ENCODE measurements around the gene SIGLEC10.
"Not testable (repeated sequence)": the region's sequence is repeated elsewhere in the genome, so short reads cannot be mapped to it uniquely, and the experiment has no call there.

SIGLEC10 gene

DNA sequence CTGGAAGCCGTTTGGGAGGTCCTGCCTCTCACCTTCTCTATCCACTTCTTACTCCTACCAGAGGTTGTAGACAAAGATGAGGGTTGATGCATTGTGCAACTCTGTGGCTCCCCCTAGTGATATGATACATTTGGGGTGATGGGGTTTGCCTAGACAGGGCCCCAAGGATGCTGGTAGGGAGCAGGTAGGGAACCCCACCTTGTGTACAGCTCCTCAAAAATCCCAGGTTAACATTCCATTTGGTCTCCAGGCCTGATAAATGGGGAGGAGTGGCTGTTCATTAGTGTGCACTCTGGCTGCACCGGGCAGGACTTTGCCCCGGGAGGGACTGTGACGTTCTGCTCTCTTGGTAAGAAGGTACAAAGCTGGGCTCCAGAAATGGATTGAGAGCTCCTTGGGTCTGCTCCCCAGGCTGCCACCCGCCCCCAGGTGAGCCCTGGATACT, 21.6 kb upstream of the SIGLEC10 start:
- DNase-seq (ENCODE audit: low spot score): peak; percentile 25

GRCh38 chr19:51434456-51434855, 17.0 kb upstream of the SIGLEC10 start:
- no peak for DNase-seq (ENCODE audit: low spot score)

DNA sequence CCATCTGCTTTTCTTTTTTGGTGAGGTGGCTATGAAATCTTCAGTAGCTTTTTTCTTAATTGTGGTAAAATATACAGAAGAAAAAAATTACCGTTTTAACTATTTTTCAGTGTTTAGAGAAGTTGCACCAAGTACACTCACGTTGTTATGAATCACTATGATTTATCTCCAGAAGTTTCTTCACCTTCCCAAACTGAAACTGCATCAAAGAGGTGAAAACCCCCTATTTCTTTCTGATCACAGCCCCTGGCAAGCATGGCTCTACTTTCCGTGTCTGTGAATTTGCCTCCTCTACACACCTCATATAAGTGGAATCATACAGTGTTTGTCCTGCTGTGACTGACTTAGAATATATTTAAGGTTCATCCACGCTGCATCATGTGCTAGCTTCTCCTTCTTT, 15.6 kb upstream of the SIGLEC10 start:
- no peak for DNase-seq (ENCODE audit: low spot score)

- no peak for DNase-seq (ENCODE audit: low spot score)
Measured at GRCh38 chr19:51431124-51431523, 13.7 kb upstream of the SIGLEC10 start.

DNA sequence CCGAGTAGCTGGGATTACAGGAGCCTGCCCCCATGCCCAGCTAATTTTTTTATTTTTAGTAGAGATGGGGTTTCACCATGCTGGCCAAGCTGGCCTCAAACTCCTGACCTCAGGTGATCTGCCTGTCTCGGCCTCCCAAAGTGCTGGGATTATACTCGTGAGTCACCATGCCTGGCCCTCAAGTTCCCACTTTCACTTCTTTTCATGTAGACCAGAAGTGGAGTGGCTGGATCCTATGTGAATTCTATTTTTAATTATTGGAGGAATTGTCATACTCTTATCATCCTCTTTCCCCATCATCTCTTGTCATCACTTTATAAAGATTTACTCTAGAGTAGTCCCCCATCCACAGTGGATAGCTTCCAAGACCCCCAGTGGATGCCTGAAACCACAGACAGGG, 12.8 kb upstream of the SIGLEC10 start:
- DNase-seq (ENCODE audit: low spot score): no peak

DNA sequence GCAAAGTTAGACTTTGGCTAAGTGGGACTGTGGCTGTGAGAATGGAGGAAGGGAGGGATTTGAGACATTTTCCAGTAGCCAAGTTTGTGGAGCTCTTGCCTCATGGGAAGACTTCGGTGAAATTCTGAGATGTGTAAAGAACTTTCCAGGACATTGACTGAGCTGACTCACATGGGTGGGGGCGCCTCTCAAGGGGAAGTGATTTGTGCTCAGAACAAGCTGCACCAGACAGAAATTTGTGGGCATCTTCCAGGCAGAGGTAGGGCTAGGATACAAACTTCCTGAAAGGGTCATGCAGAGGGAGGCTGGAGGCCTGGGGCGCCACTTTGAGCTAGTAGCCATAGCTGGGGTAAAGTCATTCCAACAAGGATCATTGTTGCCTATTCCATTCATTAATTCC, 9.8 kb upstream of the SIGLEC10 start:
- no peak for DNase-seq (ENCODE audit: low spot score)

- DNase-seq (ENCODE audit: low spot score): peak; percentile 83
Measured at GRCh38 chr19:51422053-51422448, 4.6 kb upstream of the SIGLEC10 start.

DNA sequence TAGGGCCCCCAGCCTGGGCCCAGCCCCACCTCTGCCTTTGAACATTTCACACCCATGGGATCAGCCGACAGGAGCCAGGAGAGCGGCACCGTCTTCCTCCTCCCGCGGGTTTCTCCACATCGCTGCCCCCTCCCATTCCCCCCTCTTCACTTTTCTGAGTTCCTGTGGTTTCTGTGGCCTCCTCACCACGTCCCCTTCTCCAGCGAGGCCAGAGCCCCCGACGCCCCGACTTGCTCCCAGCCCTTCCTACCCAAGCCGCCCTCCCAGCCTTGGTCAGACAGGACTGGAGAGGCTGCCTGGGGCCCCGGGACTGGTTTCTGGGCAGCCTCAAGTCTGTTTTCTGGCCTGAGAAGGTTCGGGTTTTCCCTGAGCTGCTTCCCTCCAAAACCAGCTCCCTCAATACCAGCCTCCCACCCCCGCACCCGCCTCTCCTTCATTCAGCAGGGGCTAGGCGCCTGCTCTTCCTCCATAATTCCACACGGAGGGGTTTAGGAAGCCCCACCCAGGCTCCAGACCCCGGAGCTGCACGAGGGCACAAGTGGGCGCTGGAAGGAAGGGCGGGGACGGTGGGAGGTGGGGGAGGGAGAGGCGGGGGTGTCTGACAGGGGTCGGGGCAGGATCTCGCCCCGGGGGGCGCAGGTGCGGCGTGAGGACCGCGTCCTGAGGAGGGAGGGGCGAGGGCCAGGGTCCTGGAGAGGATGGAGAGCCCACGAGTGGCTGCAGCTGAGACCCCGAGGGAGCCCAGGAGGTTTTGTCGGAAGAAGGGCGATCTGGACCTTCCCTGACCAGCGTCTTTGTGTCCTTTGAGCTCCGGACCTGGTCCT, 4.0 kb upstream of the SIGLEC10 start:
- no peak for DNase-seq (ENCODE audit: low spot score)

GRCh38 chr19:51420511-51420910, 3.1 kb upstream of the SIGLEC10 start:
- DNase-seq (ENCODE audit: low spot score): not testable (repeated sequence)

DNA sequence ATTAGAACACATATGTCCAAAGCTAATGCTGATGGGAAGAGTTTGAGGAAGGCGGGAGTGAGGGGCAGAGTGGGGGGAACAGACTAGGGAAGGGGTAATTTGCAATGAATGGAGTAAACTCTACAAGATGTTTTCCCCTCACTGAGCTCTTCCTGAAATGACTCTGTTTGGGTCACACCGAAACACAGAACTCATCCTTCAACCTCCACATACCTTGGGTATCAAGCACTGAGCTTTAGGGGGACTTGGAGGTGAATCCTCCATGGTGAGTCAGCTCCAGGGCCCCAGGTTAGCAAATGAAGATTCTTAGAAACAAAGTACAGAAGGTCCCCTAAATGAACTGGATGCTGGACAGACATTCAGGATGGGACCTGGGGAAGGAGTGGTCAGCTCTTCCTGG, 1.3 kb upstream of the SIGLEC10 start:
- no peak for DNase-seq (ENCODE audit: low spot score)

DNA sequence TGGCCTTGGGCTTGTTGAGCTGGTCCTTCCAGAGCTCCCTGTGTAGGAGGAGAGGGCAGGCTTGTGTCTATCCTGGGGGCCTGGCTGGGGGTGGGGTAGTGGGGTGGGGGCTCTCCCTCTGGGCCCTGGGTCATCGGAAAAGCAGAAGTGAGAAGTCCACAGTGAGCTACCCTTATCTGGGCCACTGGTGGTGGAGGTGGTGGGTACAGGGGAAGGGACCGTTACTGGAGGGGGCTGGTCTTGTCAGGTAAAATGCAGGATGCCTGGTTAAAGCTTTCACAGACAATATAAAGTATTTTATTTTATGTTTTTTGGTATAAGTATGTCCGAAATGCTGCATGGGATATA, 342 bp upstream of the SIGLEC10 start:
- DNase-seq (ENCODE audit: low spot score): no peak

GRCh38 chr19:51416422-51416821, 1.0 kb downstream of the SIGLEC10 start:
- DNase-seq (ENCODE audit: low spot score): not testable (repeated sequence)

DNA sequence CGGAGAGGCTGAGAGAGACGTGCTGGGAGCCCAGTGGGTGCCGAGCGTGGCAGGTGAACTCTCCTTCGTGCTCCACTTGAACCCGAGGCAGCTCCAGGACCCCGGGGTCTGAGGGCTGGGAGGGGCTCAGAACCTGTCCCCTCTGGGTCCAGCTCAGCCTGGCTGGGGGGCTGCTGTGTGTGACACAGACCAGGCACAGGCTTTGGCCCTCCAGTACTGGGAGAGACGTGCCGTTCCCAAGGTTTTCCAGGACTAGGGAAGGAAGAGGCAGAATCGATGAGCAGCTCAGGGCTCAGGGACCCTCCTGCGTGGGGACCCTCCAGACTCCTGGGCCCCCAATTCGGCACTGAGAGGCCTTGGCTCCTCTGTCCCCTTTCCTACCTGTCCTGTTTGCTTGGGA, 2.3 kb downstream of the SIGLEC10 start:
- no peak for DNase-seq (ENCODE audit: low spot score)

GRCh38 chr19:51410950-51411748, 6.3 kb downstream of the SIGLEC10 start:
- DNase-seq (ENCODE audit: low spot score): no peak

GRCh38 chr19:51407511-51408131, 9.8 kb downstream of the SIGLEC10 start:
- DNase-seq (ENCODE audit: low spot score): peak; percentile 75

DNA sequence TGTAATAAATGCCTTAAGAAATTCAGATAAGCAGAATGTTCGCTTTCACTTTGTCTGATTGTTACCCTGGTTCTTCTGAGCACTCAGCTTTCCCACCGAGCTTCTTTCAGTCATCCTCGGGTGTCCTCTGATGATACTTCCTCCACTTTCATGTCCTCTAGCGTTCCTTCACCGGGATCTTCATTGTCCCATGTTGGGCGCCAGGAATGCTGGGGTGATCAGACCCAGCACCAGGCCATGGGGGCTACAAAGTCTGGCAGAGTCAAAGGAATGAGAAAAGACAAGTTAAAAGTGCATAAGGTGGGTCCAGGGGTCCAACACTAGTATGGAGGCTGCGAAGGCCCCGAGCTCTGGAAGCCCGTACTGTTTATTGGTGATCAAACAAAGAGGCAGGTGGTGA, 15.3 kb downstream of the SIGLEC10 start:
- DNase-seq (ENCODE audit: low spot score): no peak

DNA sequence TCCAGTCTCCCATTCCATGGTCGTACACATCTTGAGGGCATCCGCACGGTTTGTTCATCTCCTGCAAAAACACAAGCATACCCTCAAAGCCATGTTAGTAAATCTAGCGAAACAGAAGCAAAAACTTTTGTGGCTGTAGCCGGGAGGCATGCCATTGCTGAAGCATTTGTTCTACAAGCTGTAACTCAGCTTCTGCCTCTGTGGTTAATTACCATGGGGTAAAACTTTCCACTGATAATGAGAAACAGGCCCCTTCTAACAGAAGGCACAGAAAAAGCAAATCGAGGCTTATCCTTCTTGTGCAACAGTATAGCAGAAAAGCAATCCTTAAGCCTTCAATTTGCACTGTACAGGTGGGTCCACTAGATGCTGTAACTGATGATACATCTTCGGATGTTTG, 17.5 kb downstream of the SIGLEC10 start:
- DNase-seq (ENCODE audit: low spot score): not testable (repeated sequence)

- no peak for DNase-seq (ENCODE audit: low spot score)
Measured at GRCh38 chr19:51399231-51399630, 18.2 kb downstream of the SIGLEC10 start.

GRCh38 chr19:51398096-51398704, 19.2 kb downstream of the SIGLEC10 start:
- DNase-seq (ENCODE audit: low spot score): peak; percentile 68

DNA sequence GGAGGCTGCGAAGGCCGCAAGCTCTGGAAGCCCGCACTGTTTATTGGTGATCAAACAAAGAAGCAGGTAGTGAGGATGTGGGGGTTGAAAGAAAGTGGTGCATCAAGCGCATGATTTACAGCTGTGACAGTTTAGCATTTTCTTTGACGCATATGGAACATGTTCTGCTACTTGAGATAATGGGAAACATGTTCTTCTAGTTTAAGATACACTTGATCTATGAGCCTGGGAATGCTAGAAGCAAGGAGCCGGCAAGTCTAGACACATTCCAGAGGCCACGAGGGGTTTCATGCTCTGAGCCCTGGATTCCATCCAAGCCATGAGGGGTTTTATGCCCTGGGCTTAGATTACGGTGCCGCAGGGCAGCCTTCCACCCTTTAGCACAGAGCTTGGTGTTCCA, 20.0 kb downstream of the SIGLEC10 start:
- DNase-seq (ENCODE audit: low spot score): not testable (repeated sequence)

GRCh38 chr19:51396175-51396574, 21.3 kb downstream of the SIGLEC10 start:
- DNase-seq (ENCODE audit: low spot score): no peak

DNA sequence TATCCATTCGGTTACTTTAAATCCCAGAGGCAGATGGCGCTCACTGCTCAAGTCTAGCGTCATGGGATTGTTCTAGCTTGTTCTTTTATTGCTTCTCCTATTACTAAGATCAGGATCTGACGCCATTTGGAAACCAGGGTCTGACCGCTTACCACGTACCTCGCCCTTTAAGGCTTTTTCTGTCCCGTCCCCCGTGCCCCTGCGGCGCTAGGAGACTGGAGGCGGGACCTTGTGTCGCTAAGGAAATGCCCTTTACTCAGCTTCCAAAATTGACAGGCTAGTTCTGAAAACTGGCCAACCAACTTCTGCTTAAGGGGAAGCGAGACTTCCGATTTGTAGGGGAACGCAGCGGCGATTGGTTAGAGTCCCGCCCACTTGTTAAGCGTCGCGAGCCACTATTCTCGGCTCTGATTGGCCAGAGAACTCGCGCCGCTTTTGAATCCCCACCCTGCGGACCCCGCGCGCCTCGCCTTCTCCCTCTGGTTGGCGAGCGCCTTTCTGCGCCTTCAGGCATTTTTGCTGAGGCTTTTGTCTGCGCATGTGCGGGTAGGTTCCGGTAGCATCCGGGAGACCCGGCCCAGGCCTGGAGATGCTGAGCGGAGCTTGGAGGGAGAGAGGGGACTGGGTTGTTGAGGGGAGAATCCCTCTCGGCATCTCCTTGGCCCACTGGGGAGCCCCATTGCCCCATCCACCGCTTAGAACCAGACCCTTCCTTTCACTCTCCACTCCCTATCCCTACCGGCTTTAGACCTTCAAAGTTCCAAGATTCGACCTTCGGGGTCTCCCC, 23.2 kb downstream of the SIGLEC10 start:
- peak; percentile 99 for DNase-seq (ENCODE audit: low spot score)

Data from RKO (cell line).